Measurements from ENCODE around the gene SYMPK. TPM values are rescaled to one million over a fixed set of nuclear protein-coding genes. Genes with fewer than 3 reads are reported as not detected.

Gene SYMPK
- total RNA-seq, 1 experiment from 2014 or later, result 86.2 TPM

- POLR2A ChIA-PET, result interaction anchor here (1.5 to 5.9 kb wide), 9 partner anchors 7 to 74 kb away, joined by 4 to 152 read pairs (median 38); partner anchors contain the start of genes DMWD, FBXO46, QPCTL and SNRPD2
- H3K36me3 Mint-ChIP-seq (ENCODE audit: insufficient read depth, unreplicated experiment), result peaks cover 40% of the 10 kb centered on the region
- intact Hi-C loops (cut with micrococcal nuclease), result no loop called here
Observed at GRCh38 chr19:45766296-45766868, 96.6 kb downstream of the SYMPK start.

DNA sequence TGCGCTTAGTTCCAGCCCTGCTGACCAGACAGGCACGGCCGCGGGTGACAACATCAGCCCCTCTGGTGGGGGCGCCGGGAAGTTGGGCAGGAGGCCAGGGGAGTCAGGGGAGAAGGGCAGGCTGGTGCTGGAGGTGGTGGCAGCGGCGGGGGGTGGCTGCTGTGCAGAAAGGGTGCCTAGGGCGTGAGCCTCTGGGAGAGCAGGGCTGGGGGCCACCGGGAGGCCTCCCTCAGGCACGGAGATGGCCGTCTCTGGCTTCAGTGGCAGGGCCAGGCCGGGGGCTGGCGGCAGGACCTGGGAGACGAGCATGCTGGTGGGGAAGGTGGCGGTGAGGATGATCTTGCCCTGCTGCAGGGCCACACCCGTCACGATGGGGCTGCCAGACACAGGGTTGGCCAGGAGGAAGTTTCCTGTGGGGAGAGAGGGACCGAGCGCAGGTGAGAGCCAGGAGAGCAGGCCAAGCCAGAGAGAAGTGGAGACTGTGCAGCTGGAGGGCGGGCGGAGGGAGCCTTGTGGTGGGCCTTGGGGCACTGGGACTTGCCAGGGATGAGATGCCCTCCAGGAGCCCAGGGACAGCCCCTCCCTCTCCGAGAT, 97.1 kb downstream of the SYMPK start:
- ChIA-PET POLR2A (interaction anchor here (5.2 to 5.9 kb wide), 2 partner anchors 7 to 50 kb away, joined by 38 to 152 read pairs; no protein-coding TSS in a partner anchor), CTCF (interaction anchor here (0.7 kb wide), 1 partner anchor 73 kb away, joined by 3 read pairs; no protein-coding TSS in a partner anchor)
- Mint-ChIP-seq H3K27ac (ENCODE audit: low read depth, unreplicated experiment) (no peak overlapping the region), H3K27me3 (ENCODE audit: insufficient read depth, unreplicated experiment) (no peaks in the 10 kb centered on the region), H3K36me3 (ENCODE audit: insufficient read depth, unreplicated experiment) (peaks cover 35% of the 10 kb centered on the region), H3K4me3 (ENCODE audit: unreplicated experiment) (peak overlapping the region; percentile 38), H3K4me1 (ENCODE audit: insufficient read depth, unreplicated experiment) (peaks cover 2% of the 10 kb centered on the region), H3K9me3 (ENCODE audit: unreplicated experiment) (no peaks in the 10 kb centered on the region)
- intact Hi-C loops (cut with micrococcal nuclease), result no loop called here
- DNase-seq (ENCODE audit: unreplicated experiment), result no peak
- TF ChIP-seq, protein P1, sequence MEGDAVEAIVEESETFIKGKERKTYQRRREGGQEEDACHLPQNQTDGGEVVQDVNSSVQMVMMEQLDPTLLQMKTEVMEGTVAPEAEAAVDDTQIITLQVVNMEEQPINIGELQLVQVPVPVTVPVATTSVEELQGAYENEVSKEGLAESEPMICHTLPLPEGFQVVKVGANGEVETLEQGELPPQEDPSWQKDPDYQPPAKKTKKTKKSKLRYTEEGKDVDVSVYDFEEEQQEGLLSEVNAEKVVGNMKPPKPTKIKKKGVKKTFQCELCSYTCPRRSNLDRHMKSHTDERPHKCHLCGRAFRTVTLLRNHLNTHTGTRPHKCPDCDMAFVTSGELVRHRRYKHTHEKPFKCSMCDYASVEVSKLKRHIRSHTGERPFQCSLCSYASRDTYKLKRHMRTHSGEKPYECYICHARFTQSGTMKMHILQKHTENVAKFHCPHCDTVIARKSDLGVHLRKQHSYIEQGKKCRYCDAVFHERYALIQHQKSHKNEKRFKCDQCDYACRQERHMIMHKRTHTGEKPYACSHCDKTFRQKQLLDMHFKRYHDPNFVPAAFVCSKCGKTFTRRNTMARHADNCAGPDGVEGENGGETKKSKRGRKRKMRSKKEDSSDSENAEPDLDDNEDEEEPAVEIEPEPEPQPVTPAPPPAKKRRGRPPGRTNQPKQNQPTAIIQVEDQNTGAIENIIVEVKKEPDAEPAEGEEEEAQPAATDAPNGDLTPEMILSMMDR (IDR thresholded peaks at IDR 0.05; ENCODE audit: unreplicated experiment), result no peak
- BruUV-seq (replicated peaks), result no TSS peak

More at GRCh38 chr19:45766296-45766868, 96.6 kb downstream of the SYMPK start:
- Mint-ChIP-seq H3K4me1 (ENCODE audit: insufficient read depth, unreplicated experiment) (peaks cover 7% of the 10 kb centered on the region), H3K27me3 (ENCODE audit: insufficient read depth, unreplicated experiment) (no peaks in the 10 kb centered on the region), H3K4me3 (ENCODE audit: unreplicated experiment) (peak overlapping the region; percentile 84), H3K27ac (ENCODE audit: low read depth, unreplicated experiment) (no peak overlapping the region), H3K9me3 (ENCODE audit: unreplicated experiment) (no peaks in the 10 kb centered on the region)
- CTCF ChIA-PET, result interaction anchor here (0.7 to 1.1 kb wide), 3 partner anchors 11 to 74 kb away, joined by 3 read pairs; partner anchors contain the start of gene QPCTL
- no peak for DNase-seq (ENCODE audit: unreplicated experiment)
- TF ChIP-seq, protein P1 (IDR thresholded peaks at IDR 0.05; ENCODE audit: unreplicated experiment), result no peak
- BruUV-seq (replicated peaks), result no TSS peak

Other genes with a start within 250 kb of the SYMPK start
- gene EML2, start 223.8 kb downstream of the SYMPK start, total RNA-seq (2022), result 110 and 137 TPM in 2 replicates
- gene GIPR, start 194.9 kb downstream of the SYMPK start, total RNA-seq (2022), result not detected in 2 replicates
- 406 and 472 TPM in 2 replicates for gene SNRPD2, start 171.2 kb downstream of the SYMPK start, total RNA-seq (2022)
- 14.9 and 17.3 TPM in 2 replicates for gene QPCTL, start 170.5 kb downstream of the SYMPK start, total RNA-seq (2022)
- 13.6 and 15.0 TPM in 2 replicates for gene FBXO46, start 132.3 kb downstream of the SYMPK start, total RNA-seq (2022)
- not detected in 2 replicates for gene MEIOSIN, start 129.7 kb downstream of the SYMPK start, total RNA-seq (2022)
- 17.3 and 19.6 TPM in 2 replicates for gene SIX5, start 93.9 kb downstream of the SYMPK start, total RNA-seq (2022)
- 40.5 and 52.4 TPM in 2 replicates for gene DMPK, start 80.7 kb downstream of the SYMPK start, total RNA-seq (2022)
- gene DMWD, start 70.3 kb downstream of the SYMPK start, total RNA-seq (2022), result 57.5 and 71.6 TPM in 2 replicates
- 0.21 and 0.29 TPM in 2 replicates for gene RSPH6A, start 47.8 kb downstream of the SYMPK start, total RNA-seq (2022)
- gene FOXA3, start 1.2 kb upstream of the SYMPK start, total RNA-seq (2022), result not detected in 2 replicates
- 14.7 and 18.1 TPM in 2 replicates for gene IRF2BP1, start 23.0 kb upstream of the SYMPK start, total RNA-seq (2022)
- 5.5 and 7.0 TPM in 2 replicates for gene MYPOP, start 39.5 kb upstream of the SYMPK start, total RNA-seq (2022)
- gene NANOS2, start 51.6 kb upstream of the SYMPK start, total RNA-seq (2022), result not detected in 2 replicates
- not detected in 2 replicates for gene NOVA2, start 110.7 kb upstream of the SYMPK start, total RNA-seq (2022)
- gene CCDC61, start 132.3 kb upstream of the SYMPK start, total RNA-seq (2022), result 17.5 and 18.9 TPM in 2 replicates
- not detected in 2 replicates for gene PGLYRP1, start 159.9 kb upstream of the SYMPK start, total RNA-seq (2022)
- gene IGFL4, start 177.9 kb upstream of the SYMPK start, total RNA-seq (2022), result 0.54 TPM in 1 of 2 replicates, not detected in the other

All from MCF 10A (cell line).